ENCODE measurements around the gene GMCL1.

The GMCL1 gene

GRCh38 chr2:69797836-69798289 lies 31.6 kb upstream of the GMCL1 start:
- no peak overlapping the region for H3K27ac ChIP-seq (replicated peaks)
- H3K4me3 ChIP-seq (replicated peaks; ENCODE audit: insufficient read depth, low read length) = no peak overlapping the region

GRCh38 chr2:69798290-69798908 lies 31.1 kb upstream of the GMCL1 start:
- no peak overlapping the region for H3K27ac ChIP-seq (replicated peaks)
- H3K27me3 ChIP-seq (ENCODE audit: insufficient read depth, poor library complexity, severe bottlenecking) = no peaks in the 10 kb centered on the region
- TF ChIP-seq SPI1 (IDR thresholded peaks at IDR 0.05; ENCODE audit: borderline replicate concordance, low read depth) (no peak), GABPA (IDR thresholded peaks at IDR 0.05; ENCODE audit: low read depth) (no peak), POLR2AphosphoS5 (IDR thresholded peaks at IDR 0.05; ENCODE audit: low read depth) (no peak), REST (IDR thresholded peaks at IDR 0.05; ENCODE audit: insufficient replicate concordance, low read depth) (no peak), CTCF (IDR thresholded peaks at IDR 0.05; ENCODE audit: insufficient read depth, low read length) (no peak)
- H3K4me3 ChIP-seq (replicated peaks; ENCODE audit: insufficient read depth, low read length) = no peak overlapping the region
- no peak for DNase-seq (ENCODE audit: low read depth in 1 of 2, low spot score in 1 of 2)

More at GRCh38 chr2:69797836-69798289, 31.6 kb upstream of the GMCL1 start:
- no peak for TF ChIP-seq CTCF (IDR thresholded peaks at IDR 0.05; ENCODE audit: insufficient read depth, low read length)
- no peak for TF ChIP-seq SPI1 (IDR thresholded peaks at IDR 0.05; ENCODE audit: borderline replicate concordance, low read depth)
- TF ChIP-seq REST (IDR thresholded peaks at IDR 0.05; ENCODE audit: insufficient replicate concordance, low read depth) = no peak
- no peak for TF ChIP-seq GABPA (IDR thresholded peaks at IDR 0.05; ENCODE audit: low read depth)
- no peak for TF ChIP-seq POLR2AphosphoS5 (IDR thresholded peaks at IDR 0.05; ENCODE audit: low read depth)
- no peak for DNase-seq (ENCODE audit: low read depth in 1 of 2, low spot score in 1 of 2)
- H3K27me3 ChIP-seq (ENCODE audit: insufficient read depth, poor library complexity, severe bottlenecking) = no peaks in the 10 kb centered on the region

- Histone ChIP-seq H3K27ac (replicated peaks) (no peak overlapping the region), H3K27me3 (ENCODE audit: insufficient read depth, poor library complexity, severe bottlenecking) (no peaks in the 10 kb centered on the region), H3K4me3 (replicated peaks; ENCODE audit: insufficient read depth, low read length) (no peak overlapping the region)
- DNase-seq (ENCODE audit: low read depth in 1 of 2, low spot score in 1 of 2) = no peak
- no peak for TF ChIP-seq GABPA (IDR thresholded peaks at IDR 0.05; ENCODE audit: low read depth)
- no peak for TF ChIP-seq POLR2AphosphoS5 (IDR thresholded peaks at IDR 0.05; ENCODE audit: low read depth)
- no peak for TF ChIP-seq REST (IDR thresholded peaks at IDR 0.05; ENCODE audit: insufficient replicate concordance, low read depth)
- no peak for TF ChIP-seq SPI1 (IDR thresholded peaks at IDR 0.05; ENCODE audit: borderline replicate concordance, low read depth)
- TF ChIP-seq CTCF (IDR thresholded peaks at IDR 0.05; ENCODE audit: insufficient read depth, low read length) = no peak
These were observed 30.4 kb upstream of the GMCL1 start for GRCh38 chr2:69798909-69799526.
